Tibial nerve (tissue), 4 donors: Measurements from ENCODE around the gene CWF19L2. TPM values are rescaled to one million over a fixed set of nuclear protein-coding genes. Genes with fewer than 3 reads are reported as not detected.

Experiments used
- DNase-seq, 2 donors: peaks; one replicate each; pipeline ENCODE4 v3.0.0-alpha.2; 2019; ENCODE audit warnings: low spot score in 2 of 2
- H3K27ac ChIP-seq, 4 donors: fragments of 200-600 bp; sonication (generic) in 3 of 4; one replicate each; pipeline ENCODE4 v1.5.1; 2017 to 2019; ENCODE audit warnings: mild to moderate bottlenecking in 1 of 4
- H3K27me3 ChIP-seq, 2 donors: fragments of 200-600 bp; sonication (generic) in 1 of 2; one replicate each; pipeline versions ENCODE4 v1.5.1 to v1.6.0; 2017 to 2019
- H3K36me3 ChIP-seq, 3 donors: fragments of 200-600 bp; sonication (generic); one replicate each; pipeline ENCODE4 v1.5.1; 2018 to 2019
- H3K4me1 ChIP-seq, 4 donors: fragments of 200-600 bp; sonication (generic) in 3 of 4; one replicate each; pipeline ENCODE4 v1.5.1; 2017 to 2019
- H3K4me3 ChIP-seq, 4 donors: fragments of 200-600 bp; sonication (generic) in 3 of 4; one replicate each; pipeline ENCODE4 v1.5.1; 2017 to 2019; ENCODE audit warnings: mild to moderate bottlenecking in 1 of 4, moderate library complexity in 1 of 4
- H3K9me3 ChIP-seq, 4 donors: fragments of 200-600 bp; sonication (generic) in 3 of 4; one replicate each; pipeline ENCODE4 v1.5.1; 2017 to 2019
- CTCF ChIP-seq, 5 experiments: fragments of 200-600 bp in 3 of 5; fragments of 450-650 bp in 2 of 5; sonication (generic) in 3 of 5; IDR thresholded peaks; one replicate each; pipeline ENCODE4 v1.5.1; 2016 to 2019; ENCODE audit warnings: antibody characterized with exemption in 5 of 5, mild to moderate bottlenecking in 3 of 5, moderate library complexity in 2 of 5
- EP300 ChIP-seq, 2 donors: sonication (generic); formaldehyde crosslinking; IDR thresholded peaks; one replicate each; pipeline ENCODE4 v1.6.1; 2017; ENCODE audit warnings: antibody characterized with exemption in 2 of 2, mild to moderate bottlenecking in 1 of 2
- POLR2A ChIP-seq, 2 donors: fragments of 450-650 bp; IDR thresholded peaks; one replicate each; pipeline ENCODE4 v1.6.1; 2017; ENCODE audit warnings: antibody characterized with exemption in 2 of 2, mild to moderate bottlenecking in 2 of 2, moderate library complexity in 2 of 2
- WGBS, 2 donors: methylation state at CpG; one replicate each; pipeline ENCODE4 v1.1.5; 2018; 5-methylcytosine and 5-hydroxymethylcytosine counted together
- total RNA-seq, 4 donors: library from RNA; depleted of rRNA; stranded (reverse); fragments of >200 nt; gene quantifications; one replicate each; pipeline ENCODE4 v1.1.0, GENCODE V29; 2016

CWF19L2 gene
- total RNA-seq, 4 donors from 2014 or later, result 28.0 to 40.5 (median 32.5) TPM

DNA sequence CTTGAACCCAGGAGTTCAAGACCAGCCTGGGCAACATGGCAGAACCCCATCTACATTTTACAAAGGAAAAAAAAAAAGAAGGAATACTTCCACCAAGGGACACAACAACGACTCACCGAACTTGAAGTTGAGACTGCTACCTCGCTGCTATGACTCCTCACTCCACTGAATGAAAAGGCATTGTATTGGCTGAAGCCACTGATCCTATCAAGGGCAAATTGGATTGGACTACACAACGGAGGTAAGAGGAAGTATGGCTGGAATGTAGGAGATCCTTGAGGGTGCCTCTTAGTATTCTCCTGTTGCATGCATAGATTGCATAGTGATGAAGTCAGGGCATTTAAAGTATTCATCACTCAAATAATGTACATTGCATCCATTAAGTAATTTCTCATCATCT, 97.9 kb downstream of the CWF19L2 start:
- H3K36me3 ChIP-seq, result peaks cover 0 to 45% (median 0%) of the 10 kb centered on the region in 3 donors
- H3K27ac ChIP-seq, result no peak overlapping the region
- H3K4me1 ChIP-seq, result no peaks in the 10 kb centered on the region
- TF ChIP-seq CTCF (IDR thresholded peaks at IDR 0.05), result no peak
- TF ChIP-seq EP300 (IDR thresholded peaks at IDR 0.05), result no peak
- no peak for TF ChIP-seq POLR2A (IDR thresholded peaks at IDR 0.05)
- H3K27me3 ChIP-seq, result no peaks in the 10 kb centered on the region
- DNase-seq, result no peak
- no peak overlapping the region for H3K4me3 ChIP-seq
- H3K9me3 ChIP-seq, result no peaks in the 10 kb centered on the region
- WGBS, 2 donors, result 93 to 97% methylated on average over 4 of the region's 4 CpGs

- whole genome bisulfite sequencing, 2 donors, result 0 to 98% methylated on average over 1 of the region's 1 CpG
- no peak overlapping the region for H3K4me3 ChIP-seq
- H3K9me3 ChIP-seq, result no peaks in the 10 kb centered on the region
- H3K4me1 ChIP-seq, result no peaks in the 10 kb centered on the region
- TF ChIP-seq EP300 (IDR thresholded peaks at IDR 0.05), result no peak
- TF ChIP-seq POLR2A (IDR thresholded peaks at IDR 0.05), result no peak
- TF ChIP-seq CTCF (IDR thresholded peaks at IDR 0.05), result no peak
- no peak overlapping the region for H3K27ac ChIP-seq
- peaks cover 0 to 45% (median 0%) of the 10 kb centered on the region in 3 donors for H3K36me3 ChIP-seq
- H3K27me3 ChIP-seq, result no peaks in the 10 kb centered on the region
- no peak for DNase-seq
Measured at GRCh38 chr11:107357877-107358276, 99.7 kb downstream of the CWF19L2 start.

DNA sequence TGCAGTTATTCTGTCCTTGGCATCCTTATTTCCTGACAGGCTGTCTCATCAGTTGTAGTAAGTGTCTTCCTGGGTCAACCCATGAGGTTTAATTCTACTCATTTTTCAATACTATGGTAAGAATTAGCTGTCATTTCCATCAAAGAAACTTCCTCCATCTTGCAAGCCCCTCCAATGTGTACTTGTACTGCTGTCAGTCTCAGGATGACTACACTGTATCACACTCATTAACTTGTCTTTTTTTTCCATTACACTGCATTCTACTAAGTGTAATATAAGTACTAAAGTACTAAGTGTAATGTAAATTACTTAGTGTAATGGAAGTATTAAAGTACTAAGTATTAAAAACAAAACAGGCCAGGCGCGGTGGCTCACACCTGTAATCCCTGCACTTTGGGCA, 102.8 kb downstream of the CWF19L2 start:
- Histone ChIP-seq H3K27ac (no peak overlapping the region), H3K9me3 (no peaks in the 10 kb centered on the region), H3K36me3 (peaks cover 0 to 57% (median 2%) of the 10 kb centered on the region in 3 donors), H3K4me3 (no peak overlapping the region), H3K4me1 (no peaks in the 10 kb centered on the region), H3K27me3 (no peaks in the 10 kb centered on the region)
- no peak for DNase-seq
- TF ChIP-seq EP300 (IDR thresholded peaks at IDR 0.05) (no peak), CTCF (IDR thresholded peaks at IDR 0.05) (no peak), POLR2A (IDR thresholded peaks at IDR 0.05) (no peak)
- WGBS, 2 donors, result 100% methylated on average over 2 of the region's 2 CpGs

DNA sequence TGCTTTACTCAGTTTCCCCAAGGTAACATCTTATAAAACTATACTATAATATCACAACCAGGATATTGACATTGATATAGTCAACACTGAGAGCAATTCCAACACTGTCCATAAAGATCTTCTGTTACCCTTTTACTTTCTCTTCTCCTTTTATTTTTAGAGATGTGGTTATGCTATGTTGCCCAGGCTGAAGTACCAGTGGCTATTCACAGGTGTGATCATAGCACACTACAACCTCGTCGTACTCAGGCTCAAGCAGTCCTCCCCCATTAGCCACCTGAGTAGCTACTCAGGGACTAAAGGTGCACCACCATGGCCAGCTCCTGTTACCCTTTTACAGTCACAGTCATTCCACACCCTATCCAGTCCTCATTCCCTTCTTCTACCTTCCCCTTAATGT, 119.7 kb downstream of the CWF19L2 start:
- no peaks in the 10 kb centered on the region for H3K9me3 ChIP-seq
- WGBS, 2 donors, result 94% methylated on average over 2 of the region's 2 CpGs
- H3K36me3 ChIP-seq, result peaks cover 0 to 30% (median 10%) of the 10 kb centered on the region in 3 donors

GRCh38 chr11:107331728-107332127, 125.9 kb downstream of the CWF19L2 start:
- WGBS, 2 donors, result 86 to 100% methylated on average over 1 of the region's 1 CpG

More for the DNA sequence above, 119.7 kb downstream of the CWF19L2 start:
- H3K4me1 ChIP-seq, result no peaks in the 10 kb centered on the region
- no peak overlapping the region for H3K27ac ChIP-seq
- no peak for DNase-seq
- no peak overlapping the region for H3K4me3 ChIP-seq
- H3K27me3 ChIP-seq, result no peaks in the 10 kb centered on the region
- TF ChIP-seq POLR2A (IDR thresholded peaks at IDR 0.05), result no peak
- no peak for TF ChIP-seq CTCF (IDR thresholded peaks at IDR 0.05)
- no peak for TF ChIP-seq EP300 (IDR thresholded peaks at IDR 0.05)

More at GRCh38 chr11:107331728-107332127, 125.9 kb downstream of the CWF19L2 start:
- Histone ChIP-seq H3K4me3 (no peak overlapping the region), H3K36me3 (peaks cover 0 to 54% (median 15%) of the 10 kb centered on the region in 3 donors), H3K9me3 (no peaks in the 10 kb centered on the region), H3K27me3 (no peaks in the 10 kb centered on the region), H3K4me1 (no peaks in the 10 kb centered on the region), H3K27ac (no peak overlapping the region)
- TF ChIP-seq CTCF (IDR thresholded peaks at IDR 0.05) (no peak), POLR2A (IDR thresholded peaks at IDR 0.05) (no peak), EP300 (IDR thresholded peaks at IDR 0.05) (no peak)
- no peak for DNase-seq
